NT2/D1 (cell line): ENCODE data around the gene DLL4.

ENCODE experiments used
- DNase-seq: peaks from one replicate; pipeline ENCODE4 v3.0.0-alpha.2; 2011; ENCODE audit warnings: low read depth, low spot score
- H3K27me3 ChIP-seq: 2 replicates; pipeline ENCODE4 v1.6.0; 2011; ENCODE audit warnings: mild to moderate bottlenecking; ENCODE audit not compliant: insufficient read length, insufficient read depth
- H3K36me3 ChIP-seq: 2 replicates; pipeline ENCODE4 v1.6.1; 2011; ENCODE audit warnings: mild to moderate bottlenecking, low read length, mixed read lengths; ENCODE audit not compliant: insufficient read depth, insufficient read length
- H3K4me1 ChIP-seq: 2 replicates; pipeline ENCODE4 v1.5.1; 2011; ENCODE audit not compliant: insufficient read depth, insufficient read length
- H3K4me3 ChIP-seq: 2 replicates; pipeline ENCODE4 v1.5.1; 2011; ENCODE audit warnings: low read depth; ENCODE audit not compliant: insufficient read length
- H3K9ac ChIP-seq: 2 replicates; pipeline ENCODE4 v1.6.0; 2011; ENCODE audit warnings: low read depth; ENCODE audit not compliant: insufficient read length
- H3K9me3 ChIP-seq: 2 replicates; pipeline ENCODE4 v1.5.1; 2011; ENCODE audit warnings: mild to moderate bottlenecking, low read length; ENCODE audit not compliant: insufficient read depth
- SUZ12 ChIP-seq: IDR thresholded peaks from 2 replicates; pipeline ENCODE4 v1.6.1; 2011; ENCODE audit not compliant: insufficient read length, insufficient read depth; ENCODE audit errors: extremely low read depth
- YY1 ChIP-seq: IDR thresholded peaks from 2 replicates; pipeline ENCODE4 v1.6.1; 2011; ENCODE audit not compliant: insufficient read length, insufficient read depth
- ZNF274 ChIP-seq: IDR thresholded peaks from 2 replicates; pipeline ENCODE4 v1.6.1; 2011; ENCODE audit warnings: mild to moderate bottlenecking, low read depth, low read length

Gene DLL4

GRCh38 chr15:40909662-40910630 is 19.2 kb upstream of the DLL4 start:
- Histone ChIP-seq H3K9ac (peak overlapping the region; percentile 26), H3K9me3 (no peaks in the 10 kb centered on the region), H3K4me3 (no peak overlapping the region), H3K27me3 (peaks cover 25% of the 10 kb centered on the region), H3K36me3 (peaks cover 8% of the 10 kb centered on the region), H3K4me1 (peaks cover 34% of the 10 kb centered on the region)
- no peak for TF ChIP-seq ZNF274
- no peak for TF ChIP-seq SUZ12
- no peak for TF ChIP-seq YY1
- DNase-seq, result no peak

- Histone ChIP-seq H3K9me3 (no peaks in the 10 kb centered on the region), H3K4me3 (no peak overlapping the region), H3K36me3 (peaks cover 2% of the 10 kb centered on the region), H3K27me3 (peaks cover 35% of the 10 kb centered on the region), H3K4me1 (peaks cover 34% of the 10 kb centered on the region), H3K9ac (no peak overlapping the region)
- TF ChIP-seq YY1 (no peak), ZNF274 (no peak), SUZ12 (no peak)
- peak; percentile 80 for DNase-seq
These were observed 18.0 kb upstream of the DLL4 start for GRCh38 chr15:40911141-40911540.

GRCh38 chr15:40911693-40912092 is 17.4 kb upstream of the DLL4 start:
- no peak for DNase-seq
- Histone ChIP-seq H3K9me3 (no peaks in the 10 kb centered on the region), H3K4me3 (no peak overlapping the region), H3K36me3 (peaks cover 2% of the 10 kb centered on the region), H3K9ac (no peak overlapping the region), H3K4me1 (peaks cover 32% of the 10 kb centered on the region), H3K27me3 (peaks cover 40% of the 10 kb centered on the region)
- TF ChIP-seq SUZ12, result no peak

GRCh38 chr15:40912478-40912877 is 16.7 kb upstream of the DLL4 start:
- TF ChIP-seq ZNF274 (no peak), YY1 (no peak), SUZ12 (no peak)
- Histone ChIP-seq H3K4me1 (peaks cover 26% of the 10 kb centered on the region), H3K9me3 (no peaks in the 10 kb centered on the region), H3K36me3 (peaks cover 2% of the 10 kb centered on the region), H3K4me3 (no peak overlapping the region), H3K27me3 (peaks cover 48% of the 10 kb centered on the region), H3K9ac (no peak overlapping the region)
- no peak for DNase-seq

GRCh38 chr15:40914013-40914412 is 15.1 kb upstream of the DLL4 start:
- peaks cover 30% of the 10 kb centered on the region for H3K4me1 ChIP-seq
- H3K36me3 ChIP-seq, result peaks cover 2% of the 10 kb centered on the region
- DNase-seq, result no peak
- no peak overlapping the region for H3K9ac ChIP-seq
- H3K4me3 ChIP-seq, result no peak overlapping the region
- peaks cover 55% of the 10 kb centered on the region for H3K27me3 ChIP-seq
- no peaks in the 10 kb centered on the region for H3K9me3 ChIP-seq
- TF ChIP-seq YY1 (no peak), ZNF274 (no peak), SUZ12 (no peak)

- peaks cover 2% of the 10 kb centered on the region for H3K36me3 ChIP-seq
- H3K9me3 ChIP-seq, result no peaks in the 10 kb centered on the region
- peaks cover 57% of the 10 kb centered on the region for H3K27me3 ChIP-seq
- peaks cover 34% of the 10 kb centered on the region for H3K4me1 ChIP-seq
- no peak for DNase-seq
- TF ChIP-seq YY1, result no peak
- H3K4me3 ChIP-seq, result no peak overlapping the region
- no peak overlapping the region for H3K9ac ChIP-seq
These were observed 14.7 kb upstream of the DLL4 start for GRCh38 chr15:40914486-40914885.

GRCh38 chr15:40915116-40915661 is 14.0 kb upstream of the DLL4 start:
- TF ChIP-seq YY1 (no peak), ZNF274 (no peak), SUZ12 (no peak)

More at GRCh38 chr15:40915116-40915661, 14.0 kb upstream of the DLL4 start:
- Histone ChIP-seq H3K9ac (no peak overlapping the region), H3K4me3 (no peak overlapping the region), H3K36me3 (no peaks in the 10 kb centered on the region), H3K27me3 (peaks cover 58% of the 10 kb centered on the region), H3K4me1 (peaks cover 34% of the 10 kb centered on the region), H3K9me3 (no peaks in the 10 kb centered on the region)
- DNase-seq, result no peak
